HEK293T (cell line): ENCODE data around the gene RAPGEF1.

Experiments used
- ARNT ChIP-seq: fragments of 450-650 bp; IDR thresholded peaks from 2 replicates; pipeline ENCODE4 v1.6.1; 2017; ENCODE audit warnings: mild to moderate bottlenecking
- BHLHE40 ChIP-seq: fragments of 450-650 bp; IDR thresholded peaks from 2 replicates; pipeline ENCODE4 v1.6.1; 2016; ENCODE audit warnings: mild to moderate bottlenecking, moderate library complexity, borderline replicate concordance
- ELF4 ChIP-seq: fragments of 450-650 bp; IDR thresholded peaks from 2 replicates; pipeline ENCODE4 v1.6.1; 2017; ENCODE audit warnings: antibody characterized with exemption
- FOXA1 ChIP-seq: fragments of 450-650 bp; IDR thresholded peaks from 2 replicates; pipeline ENCODE4 v1.6.1; 2016; ENCODE audit warnings: mild to moderate bottlenecking
- FOXK2 ChIP-seq: fragments of 450-650 bp; IDR thresholded peaks from 2 replicates; pipeline ENCODE4 v1.6.1; 2016; ENCODE audit warnings: mild to moderate bottlenecking
- FOXM1 ChIP-seq: fragments of 450-650 bp; IDR thresholded peaks from 2 replicates; pipeline ENCODE4 v1.6.1; 2017; ENCODE audit warnings: mild to moderate bottlenecking, borderline replicate concordance
- L3MBTL2 ChIP-seq: fragments of 450-650 bp; conservative IDR thresholded peaks from 2 replicates; pipeline ENCODE4 v1.6.1; 2016; ENCODE audit warnings: mild to moderate bottlenecking
- LEF1 ChIP-seq: fragments of 450-650 bp; IDR thresholded peaks from 2 replicates; pipeline ENCODE4 v1.6.1; 2017; ENCODE audit warnings: mild to moderate bottlenecking, borderline replicate concordance
- NFRKB ChIP-seq: fragments of 450-650 bp; IDR thresholded peaks from 2 replicates; pipeline ENCODE4 v1.6.1; 2016; ENCODE audit warnings: mild to moderate bottlenecking, moderate library complexity
- SP1 ChIP-seq: fragments of 450-650 bp; IDR thresholded peaks from 2 replicates; pipeline ENCODE4 v1.6.1; 2017
- SUZ12 ChIP-seq: fragments of 450-650 bp; IDR thresholded peaks from 2 replicates; pipeline ENCODE4 v1.6.1; 2016; ENCODE audit warnings: mild to moderate bottlenecking
- TARDBP ChIP-seq: fragments of 450-650 bp; IDR thresholded peaks from 2 replicates; pipeline ENCODE4 v1.6.1; 2016
- ZNF384 ChIP-seq: fragments of 450-650 bp; IDR thresholded peaks from 2 replicates; pipeline ENCODE4 v1.6.1; 2016
- TF ChIP-seq, protein P1 (sequence below): fragments of 450-650 bp; IDR thresholded peaks from 2 replicates; pipeline ENCODE4 v1.6.1; 2016

DNA sequence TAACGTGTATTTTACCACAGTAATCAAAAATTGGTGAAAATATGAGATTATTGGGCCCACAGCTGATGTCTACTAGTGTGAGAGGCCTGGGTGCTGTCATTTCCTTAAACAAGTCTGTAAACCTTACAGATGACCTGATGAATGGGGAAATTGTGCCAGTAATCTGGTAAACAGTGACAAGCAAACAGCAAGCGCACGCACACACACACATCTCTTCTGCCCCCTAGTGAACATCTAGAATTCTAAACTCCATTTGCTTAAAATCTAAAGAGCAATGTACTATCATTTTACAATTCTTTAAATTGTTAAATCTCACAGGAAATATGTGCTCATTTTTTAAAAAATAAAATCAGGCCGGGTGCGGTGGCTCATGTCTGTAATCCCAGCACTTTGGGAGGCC lies 7.5 kb upstream of the RAPGEF1 start:
- TF ChIP-seq SP1 (no peak), FOXK2 (no peak), FOXM1 (no peak), NFRKB (no peak), SUZ12 (no peak), BHLHE40 (no peak), FOXA1 (no peak), ELF4 (no peak), ZNF384 (no peak), L3MBTL2 (no peak), TARDBP (no peak), ARNT (no peak), LEF1 (no peak)
- TF ChIP-seq, protein P1, sequence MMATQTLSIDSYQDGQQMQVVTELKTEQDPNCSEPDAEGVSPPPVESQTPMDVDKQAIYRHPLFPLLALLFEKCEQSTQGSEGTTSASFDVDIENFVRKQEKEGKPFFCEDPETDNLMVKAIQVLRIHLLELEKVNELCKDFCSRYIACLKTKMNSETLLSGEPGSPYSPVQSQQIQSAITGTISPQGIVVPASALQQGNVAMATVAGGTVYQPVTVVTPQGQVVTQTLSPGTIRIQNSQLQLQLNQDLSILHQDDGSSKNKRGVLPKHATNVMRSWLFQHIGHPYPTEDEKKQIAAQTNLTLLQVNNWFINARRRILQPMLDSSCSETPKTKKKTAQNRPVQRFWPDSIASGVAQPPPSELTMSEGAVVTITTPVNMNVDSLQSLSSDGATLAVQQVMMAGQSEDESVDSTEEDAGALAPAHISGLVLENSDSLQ, result no peak
